HepG2 (cell line): ENCODE data around the gene NEU1. TPM values are rescaled to one million over a fixed set of nuclear protein-coding genes. Genes with fewer than 3 reads are reported as not detected.
A peak's percentile ranks its signal among the peaks of the same experiment; 100 is the strongest.

ENCODE experiments used
- ATF7-NPFF ChIP-seq: sonication (generic); formaldehyde crosslinking; IDR thresholded peaks from 2 replicates; pipeline ENCODE4 v1.8.1; 2023; ENCODE audit warnings: mild to moderate bottlenecking, low read depth, missing genetic modification reagents, moderate library complexity
- CREM ChIP-seq, 2 experiments: sonication (generic) in 1 of 2; formaldehyde crosslinking in 1 of 2; IDR thresholded peaks; 2 replicates each; pipeline versions ENCODE4 v1.4.0 to v1.6.1; 2016 to 2020; ENCODE audit warnings: antibody characterized with exemption in 1 of 2, mild to moderate bottlenecking in 1 of 2, missing genetic modification reagents in 1 of 2
- EP300 ChIP-seq, 3 experiments: sonication (generic) in 1 of 3; formaldehyde crosslinking in 1 of 3; IDR thresholded peaks; 2 replicates each; pipeline versions ENCODE4 v1.5.1 to v1.6.1; 2011 to 2020; ENCODE audit warnings: low read depth in 2 of 3, low read length in 2 of 3, borderline replicate concordance in 1 of 3, improper control_type of control experiment in 1 of 3, mild to moderate bottlenecking in 1 of 3, missing genetic modification reagents in 1 of 3, moderate library complexity in 1 of 3
- HBP1 ChIP-seq: IDR thresholded peaks from 2 replicates; pipeline ENCODE4 v1.6.1; 2016; ENCODE audit warnings: low read depth, control low read depth
- IRF2 ChIP-seq: IDR thresholded peaks from 2 replicates; pipeline ENCODE4 v1.6.1; 2018; ENCODE audit warnings: missing genetic modification reagents, missing compliant biosample characterization
- NFE2L2 ChIP-seq: fragments of 150-350 bp; IDR thresholded peaks from 2 replicates; pipeline ENCODE4 v1.6.1; 2014; ENCODE audit warnings: low read length
- NKX3-1 ChIP-seq: sonication (generic); formaldehyde crosslinking; IDR thresholded peaks from 2 replicates; pipeline ENCODE4 v1.5.0; 2020; ENCODE audit warnings: missing genetic modification reagents
- RBM22 ChIP-seq: fragments of 200-400 bp; formaldehyde crosslinking; optimal IDR thresholded peaks from 2 replicates; pipeline ENCODE3; 2017; ENCODE audit warnings: mild to moderate bottlenecking, low read length, moderate library complexity
- TGIF2 ChIP-seq: IDR thresholded peaks from 2 replicates; pipeline ENCODE4 v1.6.1; 2016; ENCODE audit warnings: control low read depth, missing compliant biosample characterization
- ZBTB33 ChIP-seq: sonication (generic); formaldehyde crosslinking; IDR thresholded peaks from 2 replicates; pipeline ENCODE4 v1.4.0; 2020; ENCODE audit warnings: missing genetic modification reagents
- ZBTB38 ChIP-seq: sonication (generic); formaldehyde crosslinking; IDR thresholded peaks from 2 replicates; pipeline ENCODE4 v1.5.1; 2020; ENCODE audit warnings: mild to moderate bottlenecking, missing genetic modification reagents
- ZNF121 ChIP-seq: sonication (generic); formaldehyde crosslinking; IDR thresholded peaks from 2 replicates; pipeline ENCODE4 v1.5.0; 2020; ENCODE audit warnings: mild to moderate bottlenecking, missing genetic modification reagents
- ZNF276 ChIP-seq: sonication (generic); formaldehyde crosslinking; IDR thresholded peaks from 2 replicates; pipeline ENCODE4 v1.4.0; 2020; ENCODE audit warnings: mild to moderate bottlenecking, low read depth, missing genetic modification reagents
- ZNF777 ChIP-seq: sonication (generic); formaldehyde crosslinking; IDR thresholded peaks from 2 replicates; pipeline ENCODE4 v1.4.0; 2020; ENCODE audit warnings: missing genetic modification reagents
- ZNF784 ChIP-seq: sonication (generic); formaldehyde crosslinking; IDR thresholded peaks from 2 replicates; pipeline ENCODE4 v1.5.1; 2020; ENCODE audit warnings: missing genetic modification reagents, mild to moderate bottlenecking, borderline replicate concordance
- ZNF879 ChIP-seq: sonication (generic); formaldehyde crosslinking; IDR thresholded peaks from 2 replicates; pipeline ENCODE4 v1.8.1; 2023; ENCODE audit warnings: missing genetic modification reagents
- polyA plus RNA-seq, 8 experiments: library from polyadenylated mRNA; depleted of rRNA in 3 of 8; stranded (reverse) in 7 of 8; unstranded in 1 of 8; fragments of >200 nt; fragmentation: Illumina TruSeq in 4 of 8; extraction: Trizol in 4 of 8; gene quantifications; 2 replicates each; pipeline versions ENCODE4 v1.2.1 to v1.2.3, GENCODE V29; 2011 to 2016; ENCODE audit warnings: low read depth in 4 of 8, missing spikeins in 1 of 8, mixed read lengths in 1 of 8; ENCODE audit not compliant: insufficient read depth in 1 of 8
- total RNA-seq, 5 experiments: library from RNA; depleted of rRNA; stranded (reverse); fragments of >200 nt; fragmentation: Illumina TruSeq; extraction: Trizol; gene quantifications; 2 replicates each; pipeline ENCODE4 v1.2.3, GENCODE V29; 2016; ENCODE audit warnings: low read depth in 1 of 5
- TF ChIP-seq, protein P1 (sequence below): sonication (generic); formaldehyde crosslinking; conservative IDR thresholded peaks from 2 replicates; pipeline ENCODE4 v1.4.0; 2020; ENCODE audit warnings: missing genetic modification reagents
- TF ChIP-seq, protein P2 (sequence below): fragments of 450-650 bp; IDR thresholded peaks from 2 replicates; pipeline ENCODE4 v1.6.1; 2017; ENCODE audit warnings: mild to moderate bottlenecking

NEU1 gene
- total and polyA plus RNA-seq, 2 of the 13 experiments (the other 11 are each of a cell fraction or from before 2014, with no cell fraction given): 215 to 297 TPM

- no peak for TF ChIP-seq NFE2L2
- TF ChIP-seq HBP1: no peak
- TF ChIP-seq IRF2: 0 out of 2 replicates have a peak, but pooled peaks have one; percentile 25
- peak; percentile 25 for TF ChIP-seq RBM22
- no peak for TF ChIP-seq CREM (IDR thresholded peaks at IDR 0.05)
- TF ChIP-seq CREM (CRISPR knock-in tag; IDR thresholded peaks at IDR 0.05): no peak
- no peak for TF ChIP-seq ZNF777 (CRISPR knock-in tag)
- TF ChIP-seq ZBTB33 (CRISPR knock-in tag): peak; percentile 39; the same call in 1 of the 2 replicates
- TF ChIP-seq, protein P1, sequence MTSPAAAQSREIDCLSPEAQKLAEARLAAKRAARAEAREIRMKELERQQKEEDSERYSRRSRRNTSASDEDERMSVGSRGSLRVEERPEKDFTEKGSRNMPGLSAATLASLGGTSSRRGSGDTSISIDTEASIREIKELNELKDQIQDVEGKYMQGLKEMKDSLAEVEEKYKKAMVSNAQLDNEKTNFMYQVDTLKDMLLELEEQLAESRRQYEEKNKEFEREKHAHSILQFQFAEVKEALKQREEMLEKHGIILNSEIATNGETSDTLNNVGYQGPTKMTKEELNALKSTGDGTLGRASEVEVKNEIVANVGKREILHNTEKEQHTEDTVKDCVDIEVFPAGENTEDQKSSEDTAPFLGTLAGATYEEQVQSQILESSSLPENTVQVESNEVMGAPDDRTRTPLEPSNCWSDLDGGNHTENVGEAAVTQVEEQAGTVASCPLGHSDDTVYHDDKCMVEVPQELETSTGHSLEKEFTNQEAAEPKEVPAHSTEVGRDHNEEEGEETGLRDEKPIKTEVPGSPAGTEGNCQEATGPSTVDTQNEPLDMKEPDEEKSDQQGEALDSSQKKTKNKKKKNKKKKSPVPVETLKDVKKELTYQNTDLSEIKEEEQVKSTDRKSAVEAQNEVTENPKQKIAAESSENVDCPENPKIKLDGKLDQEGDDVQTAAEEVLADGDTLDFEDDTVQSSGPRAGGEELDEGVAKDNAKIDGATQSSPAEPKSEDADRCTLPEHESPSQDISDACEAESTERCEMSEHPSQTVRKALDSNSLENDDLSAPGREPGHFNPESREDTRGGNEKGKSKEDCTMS (CRISPR knock-in tag): no peak
- TF ChIP-seq ZBTB38 (CRISPR knock-in tag): 0 out of 2 replicates have a peak, but pooled peaks have one; percentile 4
- no peak for TF ChIP-seq ATF7-NPFF (CRISPR knock-in tag)
- no peak for TF ChIP-seq TGIF2 (CRISPR knock-in tag)
- TF ChIP-seq EP300 (IDR thresholded peaks at IDR 0.05; ENCODE audit: low read depth in 2 of 2, low read length in 2 of 2): no peak
- no peak for TF ChIP-seq EP300 (CRISPR knock-in tag; IDR thresholded peaks at IDR 0.05; ENCODE audit: borderline replicate concordance)
- no peak for TF ChIP-seq ZNF784 (CRISPR knock-in tag)
- TF ChIP-seq, protein P2, sequence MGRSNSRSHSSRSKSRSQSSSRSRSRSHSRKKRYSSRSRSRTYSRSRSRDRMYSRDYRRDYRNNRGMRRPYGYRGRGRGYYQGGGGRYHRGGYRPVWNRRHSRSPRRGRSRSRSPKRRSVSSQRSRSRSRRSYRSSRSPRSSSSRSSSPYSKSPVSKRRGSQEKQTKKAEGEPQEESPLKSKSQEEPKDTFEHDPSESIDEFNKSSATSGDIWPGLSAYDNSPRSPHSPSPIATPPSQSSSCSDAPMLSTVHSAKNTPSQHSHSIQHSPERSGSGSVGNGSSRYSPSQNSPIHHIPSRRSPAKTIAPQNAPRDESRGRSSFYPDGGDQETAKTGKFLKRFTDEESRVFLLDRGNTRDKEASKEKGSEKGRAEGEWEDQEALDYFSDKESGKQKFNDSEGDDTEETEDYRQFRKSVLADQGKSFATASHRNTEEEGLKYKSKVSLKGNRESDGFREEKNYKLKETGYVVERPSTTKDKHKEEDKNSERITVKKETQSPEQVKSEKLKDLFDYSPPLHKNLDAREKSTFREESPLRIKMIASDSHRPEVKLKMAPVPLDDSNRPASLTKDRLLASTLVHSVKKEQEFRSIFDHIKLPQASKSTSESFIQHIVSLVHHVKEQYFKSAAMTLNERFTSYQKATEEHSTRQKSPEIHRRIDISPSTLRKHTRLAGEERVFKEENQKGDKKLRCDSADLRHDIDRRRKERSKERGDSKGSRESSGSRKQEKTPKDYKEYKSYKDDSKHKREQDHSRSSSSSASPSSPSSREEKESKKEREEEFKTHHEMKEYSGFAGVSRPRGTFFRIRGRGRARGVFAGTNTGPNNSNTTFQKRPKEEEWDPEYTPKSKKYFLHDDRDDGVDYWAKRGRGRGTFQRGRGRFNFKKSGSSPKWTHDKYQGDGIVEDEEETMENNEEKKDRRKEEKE: no peak
- TF ChIP-seq ZNF879: no peak
- no peak for TF ChIP-seq ZNF276 (CRISPR knock-in tag)
- TF ChIP-seq NKX3-1: 0 out of 2 replicates have a peak, but pooled peaks have one; percentile 7
- TF ChIP-seq ZNF121 (CRISPR knock-in tag): no peak
Observed at GRCh38 chr6:31842053-31842452, 20.6 kb downstream of the NEU1 start (continued).
